PC-3 (cell line): Measurements from ENCODE around the gene WNT7B.

Source experiments
- CTCF ChIP-seq: fragments of 300-600 bp; sonication (generic); conservative IDR thresholded peaks from 2 replicates; pipeline ENCODE4 v1.5.1; 2017; ENCODE audit warnings: antibody characterized with exemption, low read depth, mild to moderate bottlenecking, low read length
- EZH2 ChIP-seq: fragments of 300-600 bp; sonication (generic); IDR thresholded peaks from one replicate; pipeline ENCODE4 v1.6.1; 2017; ENCODE audit warnings: antibody characterized with exemption, mild to moderate bottlenecking, low read length; ENCODE audit not compliant: unreplicated experiment
- EZH2phosphoT487 ChIP-seq: fragments of 300-600 bp; sonication (generic); IDR thresholded peaks from 2 replicates; pipeline ENCODE4 v1.6.1; 2018; ENCODE audit warnings: mild to moderate bottlenecking, antibody characterized with exemption, low read length, borderline replicate concordance

DNA sequence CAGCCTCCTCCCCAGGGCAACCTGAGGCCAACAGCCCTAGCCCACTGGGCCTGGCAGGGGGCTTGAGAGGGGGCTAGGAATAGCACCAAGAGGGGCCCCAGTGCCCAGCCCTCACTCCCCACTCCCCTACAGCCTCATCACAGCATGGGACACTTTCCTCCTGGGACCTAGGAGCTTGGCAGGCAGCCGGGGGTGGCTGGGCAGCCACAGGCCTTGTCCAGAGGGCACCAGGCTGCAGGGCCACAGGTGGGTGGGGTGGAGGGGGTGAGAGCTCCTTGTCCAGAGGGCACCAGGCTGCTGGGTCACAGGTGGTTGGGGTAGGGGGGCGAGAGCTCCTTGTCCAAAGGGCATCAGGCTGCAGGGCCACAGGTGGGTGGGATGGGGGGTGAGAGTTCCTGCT lies 61.8 kb downstream of the WNT7B start:
- TF ChIP-seq CTCF (no peak), EZH2 (no peak), EZH2phosphoT487 (no peak)
